Activated CD4-positive, alpha-beta T cell treated with anti-CD3 and anti-CD28 coated beads for 4 hours (primary cell): ENCODE measurements around the gene RBBP4.
A peak's percentile ranks its signal among the peaks of the same experiment; 100 is the strongest.
"Not testable (repeated sequence)": the region's sequence is repeated elsewhere in the genome, so short reads cannot be mapped to it uniquely, and the experiment has no call there.

Source experiments
- DNase-seq, 2 donors: peaks; one replicate each; pipeline ENCODE4 v3.0.0-alpha.2; 2020

The RBBP4 gene

DNA sequence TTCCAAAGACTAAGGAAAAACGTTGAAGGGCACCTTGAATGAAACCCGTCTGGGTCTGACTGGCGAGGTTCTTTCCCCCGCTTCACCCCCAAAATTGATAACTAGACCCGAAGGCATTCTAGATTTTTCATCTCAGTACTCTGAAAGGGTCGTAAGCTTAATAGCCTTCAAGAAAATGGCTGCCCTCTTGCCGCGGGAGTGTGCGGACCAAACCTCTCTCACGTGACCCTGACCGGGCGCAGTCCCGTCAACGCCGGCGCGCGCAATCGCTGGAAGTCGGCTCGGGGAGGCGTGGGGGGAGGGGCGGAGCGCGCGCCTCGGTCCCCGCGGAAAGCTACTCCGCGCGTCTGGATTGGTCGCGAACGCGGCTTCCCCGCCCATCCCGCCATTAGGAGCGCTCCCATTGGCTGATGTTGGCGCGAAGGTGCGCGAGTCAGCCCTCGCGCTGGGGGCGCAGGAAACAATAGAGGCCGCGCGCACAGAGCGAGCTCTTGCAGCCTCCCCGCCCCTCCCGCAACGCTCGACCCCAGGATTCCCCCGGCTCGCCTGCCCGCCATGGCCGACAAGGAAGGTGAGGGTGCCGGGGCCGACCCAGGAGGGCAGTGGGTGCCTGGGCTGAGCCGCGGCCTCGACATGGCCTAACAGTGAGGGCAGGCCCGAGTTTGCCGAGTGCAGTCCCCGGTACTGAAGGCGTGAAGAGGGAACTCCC is at the start of gene RBBP4:
RBBP4 (plus strand) TSS at position 457 of the 709 bp plus-strand sequence; CDS start at position 556, 99 bp downstream.
- peak; percentile 98 to 99 for DNase-seq

DNA sequence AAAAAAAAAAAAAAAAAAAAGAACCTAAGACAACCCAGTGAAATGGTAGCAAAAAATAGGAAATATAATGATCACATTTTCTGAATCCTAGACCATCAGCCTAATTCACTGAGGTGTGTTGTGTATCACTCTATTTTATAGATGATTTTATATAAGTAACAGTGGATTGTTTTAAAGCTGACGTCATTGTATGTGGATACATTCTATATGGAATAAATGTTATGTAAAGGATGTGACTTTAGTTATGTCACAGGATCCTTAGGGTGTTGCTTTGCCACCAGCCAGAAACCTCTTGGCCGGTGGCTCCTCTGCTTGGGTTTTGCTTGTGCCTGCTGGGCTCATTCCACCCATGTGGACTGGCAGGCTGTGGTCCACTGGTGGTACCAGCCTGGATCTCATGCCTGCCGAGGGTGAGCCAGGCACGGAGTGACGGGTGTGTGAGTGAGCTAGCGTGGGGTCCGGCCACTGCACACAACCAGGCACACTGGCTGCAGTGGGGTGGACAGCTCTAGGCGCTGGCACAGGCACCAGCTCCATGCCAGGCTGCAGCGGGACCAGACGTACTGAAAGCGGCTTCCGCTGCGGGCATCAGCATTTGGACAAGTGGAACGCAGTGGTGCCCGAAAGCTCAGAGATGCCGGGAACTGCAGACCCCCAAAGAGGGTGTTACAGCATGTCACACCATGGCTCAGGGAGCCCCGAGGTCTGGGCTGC is 45.1 kb upstream of the RBBP4 start:
- no peak for DNase-seq

DNA sequence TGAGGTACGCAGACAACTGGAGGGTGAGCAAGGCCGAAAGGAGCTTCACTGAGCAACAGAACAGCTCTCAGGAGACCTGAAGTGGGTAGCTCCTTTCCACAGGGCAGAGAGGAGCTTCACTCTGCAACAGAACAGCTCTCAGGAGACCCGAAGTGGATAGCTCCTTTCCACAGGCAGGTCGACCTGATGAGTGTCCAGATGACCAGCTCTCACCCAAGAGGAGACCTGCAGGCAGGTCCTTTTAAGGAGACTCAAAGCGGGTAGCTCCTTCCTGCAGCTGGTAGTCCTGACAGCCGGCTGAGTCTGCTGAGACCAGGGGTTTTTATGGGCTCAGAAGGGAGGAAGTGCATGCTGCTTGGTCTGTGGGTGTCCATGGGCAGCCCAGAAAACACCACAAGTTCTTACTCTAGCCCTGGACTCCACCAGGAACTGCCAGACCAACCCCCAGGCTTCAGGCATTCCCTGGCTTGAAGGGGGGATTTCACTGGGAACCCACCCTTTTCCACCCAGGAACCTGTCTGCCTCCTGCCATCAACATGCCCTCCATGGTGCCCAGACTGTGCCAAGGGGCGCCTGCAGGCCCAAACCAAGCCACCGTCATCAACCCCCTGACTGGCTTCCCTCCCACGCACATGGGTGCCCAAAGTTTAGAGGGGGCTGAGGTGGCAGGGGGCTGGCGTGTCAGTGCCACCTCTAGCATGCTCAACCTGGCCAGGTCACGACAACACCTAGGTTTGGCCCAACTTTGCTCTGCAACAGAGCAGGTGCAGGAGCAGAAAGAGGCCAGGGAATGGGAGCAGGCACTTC is 44.2 kb upstream of the RBBP4 start:
- no peak for DNase-seq

DNA sequence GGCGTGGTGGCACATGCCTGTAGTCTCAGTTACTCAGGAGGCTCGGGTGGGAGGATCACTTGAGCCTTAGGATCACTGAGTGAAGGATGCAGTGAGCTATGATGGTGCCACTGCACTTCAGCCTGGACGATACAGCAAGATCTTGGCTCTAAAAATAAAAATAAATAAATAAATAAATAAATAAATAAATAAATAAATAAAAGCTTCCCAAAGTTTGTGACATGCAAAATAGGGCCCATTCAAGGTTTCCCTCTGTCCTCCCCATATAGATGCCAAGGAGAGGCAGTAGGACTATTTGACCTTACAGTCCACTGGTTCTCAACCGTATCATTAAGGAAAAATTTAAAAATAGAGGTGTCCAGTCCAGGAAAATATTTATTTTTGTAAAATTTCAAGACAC is 41.8 kb upstream of the RBBP4 start:
- DNase-seq = no peak

DNA sequence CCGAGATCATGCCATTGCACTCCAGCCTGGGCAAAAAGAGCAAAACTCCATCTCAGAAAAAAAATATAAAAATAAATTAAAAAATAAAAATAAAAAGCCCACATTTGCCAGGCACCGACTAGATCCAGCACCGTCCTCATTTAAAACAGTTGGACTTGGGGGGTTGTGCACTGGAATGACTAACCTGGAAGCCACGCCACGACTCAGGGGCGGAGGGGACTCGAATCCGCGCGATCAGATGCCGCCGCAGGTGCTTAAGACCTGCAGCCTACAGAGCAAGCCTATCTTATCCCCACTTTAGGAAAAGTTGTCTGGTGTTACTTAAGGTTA is 39.2 kb upstream of the RBBP4 start:
- DNase-seq = no peak

DNA sequence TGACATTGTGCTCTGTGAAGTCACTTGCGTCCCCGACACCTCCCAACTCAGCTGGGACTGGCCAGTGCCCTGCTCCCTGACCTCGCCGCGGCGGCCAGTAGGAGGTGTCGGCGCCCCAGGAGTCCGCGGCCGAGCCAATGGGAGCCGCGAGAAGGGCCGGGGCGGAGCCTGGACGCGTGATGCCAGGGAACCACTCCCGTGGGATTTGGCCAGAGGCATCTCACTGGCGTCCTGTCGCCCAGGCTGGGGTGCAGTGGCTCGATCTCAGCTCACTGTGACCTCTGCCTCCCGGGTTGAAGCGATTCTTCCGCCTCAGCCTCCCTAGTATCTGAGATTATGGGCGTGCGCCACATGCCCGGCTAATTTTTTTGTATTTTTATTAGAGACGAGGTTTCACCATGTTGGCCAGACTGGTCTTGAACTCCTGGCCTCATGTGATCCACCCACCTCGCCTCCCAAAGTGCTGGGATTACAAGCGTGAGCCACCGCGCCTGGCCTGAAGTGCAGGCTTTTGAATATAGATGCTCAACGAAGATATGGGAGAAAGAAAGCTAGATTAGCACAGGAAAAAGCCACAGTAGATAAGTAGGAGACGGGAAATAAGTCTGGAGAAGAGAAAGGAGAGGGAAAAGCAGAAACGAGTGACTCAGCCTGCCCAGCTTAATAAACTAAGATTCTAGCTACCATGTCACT is 38.7 kb upstream of the RBBP4 start:
- DNase-seq = peak in 1 of 2 donors; percentile 18

DNA sequence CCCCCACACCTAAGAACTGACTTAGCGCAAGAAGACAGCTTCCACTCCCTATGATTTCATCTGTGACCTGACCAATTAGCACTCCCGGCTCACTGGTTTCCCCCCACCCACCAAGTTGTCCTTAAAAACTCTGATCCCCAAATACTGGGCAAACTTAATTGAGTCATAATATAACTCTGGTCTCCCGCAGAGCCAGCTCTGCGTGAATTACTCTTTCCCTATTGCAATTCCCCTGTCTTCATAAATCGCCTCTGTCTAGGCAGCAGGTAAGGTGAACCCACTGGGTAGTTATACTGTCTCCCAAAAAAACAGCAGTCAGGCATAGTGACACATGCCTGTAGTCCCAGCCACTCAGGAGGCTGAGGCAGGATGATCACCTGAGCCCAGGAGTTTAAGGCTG is 37.5 kb upstream of the RBBP4 start:
- no peak for DNase-seq

DNA sequence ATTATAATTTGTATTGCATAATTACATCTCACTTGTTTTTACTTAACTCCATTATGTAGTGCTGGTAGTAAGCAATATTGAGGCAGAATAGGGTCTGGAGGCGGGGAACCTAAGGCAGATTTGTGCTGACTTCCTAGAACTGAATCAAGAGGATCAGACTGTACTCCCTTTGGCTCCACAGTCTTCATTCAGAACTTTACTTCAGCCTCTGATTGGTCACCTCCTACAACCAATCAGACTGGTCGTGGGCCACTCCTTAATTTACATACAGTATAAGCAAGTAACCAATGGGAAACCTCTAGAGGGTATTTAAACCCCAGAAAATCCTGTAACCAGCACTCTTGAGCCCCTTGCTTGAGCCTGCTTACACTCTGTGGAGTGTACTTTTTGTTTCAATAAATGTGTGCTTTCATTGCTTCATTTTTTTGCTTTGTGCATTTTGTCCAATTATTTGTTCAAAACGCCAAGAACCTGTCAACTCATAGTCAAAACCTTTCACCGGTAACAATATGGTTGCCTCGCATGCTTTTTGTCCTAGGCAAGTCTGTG is 32.3 kb upstream of the RBBP4 start:
- DNase-seq = no peak

DNA sequence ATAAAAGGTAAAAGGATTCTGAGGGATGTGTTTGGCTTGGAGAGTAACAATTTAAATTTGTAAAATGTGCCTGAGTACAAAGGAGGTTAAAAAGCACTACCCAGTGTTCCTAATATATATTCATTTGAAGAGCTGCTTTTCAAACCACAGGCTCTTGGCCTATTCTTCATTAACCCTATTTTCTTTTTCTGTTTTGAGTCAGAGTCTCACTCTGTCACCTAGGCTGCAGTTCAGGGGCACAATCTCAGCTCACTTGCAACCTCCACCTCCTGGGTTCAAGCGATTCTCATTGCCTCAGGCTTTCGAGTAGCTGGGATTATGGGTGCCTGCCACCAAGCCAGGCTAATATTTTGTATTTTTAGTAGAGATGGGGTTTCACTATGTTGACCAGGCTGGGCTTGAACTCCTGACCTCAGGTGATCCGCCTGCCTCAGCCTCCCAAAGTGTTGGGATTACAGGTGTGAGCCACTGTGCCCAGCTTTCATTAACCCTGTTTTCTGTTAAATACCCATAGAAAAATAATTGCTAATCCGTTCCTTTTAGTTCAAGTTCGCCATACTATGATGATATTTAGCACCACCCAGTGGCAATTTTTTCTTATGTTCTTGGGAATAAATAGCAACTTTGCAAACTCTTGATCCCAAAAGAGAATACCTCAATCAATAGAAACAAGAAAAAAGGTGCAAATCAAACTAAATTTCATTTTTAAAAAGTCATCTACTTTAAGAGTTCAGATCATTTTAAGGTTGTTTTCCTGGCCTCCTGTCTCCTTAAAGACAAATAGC is 31.1 kb upstream of the RBBP4 start:
- DNase-seq = no peak

DNA sequence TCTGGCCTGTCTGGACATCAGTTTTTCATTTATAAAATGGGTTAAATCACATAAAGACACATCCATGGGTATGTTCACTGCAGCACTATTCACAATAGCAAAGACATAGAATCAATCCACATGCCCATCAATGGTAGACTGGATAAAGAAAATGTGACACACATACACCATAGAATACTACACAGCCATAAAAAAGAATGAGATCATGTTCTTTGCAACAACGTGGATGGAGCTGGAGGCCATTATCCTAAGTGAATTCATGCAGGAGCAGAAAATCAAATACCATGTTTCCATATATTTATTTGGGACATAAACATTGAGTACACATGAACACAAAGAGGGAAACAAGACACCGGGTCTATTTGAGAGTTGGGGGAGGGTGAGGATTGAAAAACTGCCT is 28.8 kb upstream of the RBBP4 start:
- DNase-seq = no peak

DNA sequence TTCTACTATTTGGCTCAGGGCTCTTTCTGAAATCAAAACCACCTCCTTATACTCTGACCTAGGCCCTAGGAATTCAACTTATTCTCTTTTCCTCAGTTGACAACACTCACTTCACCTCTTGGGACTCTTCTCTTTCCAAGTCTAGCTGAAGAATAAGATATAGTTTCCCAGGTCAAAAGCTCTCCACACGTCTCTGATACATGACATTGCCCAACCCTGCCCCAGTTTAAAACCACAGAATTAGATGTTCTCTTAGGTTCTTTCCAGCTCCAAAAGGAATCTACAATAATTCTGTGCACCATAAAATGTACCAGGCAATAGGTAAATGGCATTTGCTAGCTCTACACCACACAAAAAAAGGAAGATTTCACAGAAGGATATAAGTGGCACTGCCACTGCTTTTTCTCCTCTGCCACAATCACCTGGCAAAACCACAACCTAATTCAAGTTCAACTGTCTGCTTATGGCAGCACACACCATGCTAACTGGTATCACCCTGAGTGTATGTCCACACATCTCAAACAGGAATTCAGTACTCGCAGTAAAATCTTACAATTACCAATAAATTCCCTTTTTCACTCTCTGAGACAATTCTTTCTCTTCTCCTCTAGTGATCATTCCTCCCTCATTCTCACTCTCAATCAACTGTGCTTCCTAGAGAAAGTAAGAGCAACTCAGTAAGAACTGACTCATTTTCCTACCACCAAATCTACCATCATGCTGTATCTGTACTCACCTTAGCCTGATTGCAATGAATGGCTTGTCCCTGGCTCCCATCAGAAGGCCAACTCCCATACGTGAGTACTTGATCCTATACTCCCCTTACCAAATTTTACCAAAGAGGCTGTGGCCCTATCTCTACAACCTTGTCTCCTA is 28.0 kb upstream of the RBBP4 start:
- no peak for DNase-seq

DNA sequence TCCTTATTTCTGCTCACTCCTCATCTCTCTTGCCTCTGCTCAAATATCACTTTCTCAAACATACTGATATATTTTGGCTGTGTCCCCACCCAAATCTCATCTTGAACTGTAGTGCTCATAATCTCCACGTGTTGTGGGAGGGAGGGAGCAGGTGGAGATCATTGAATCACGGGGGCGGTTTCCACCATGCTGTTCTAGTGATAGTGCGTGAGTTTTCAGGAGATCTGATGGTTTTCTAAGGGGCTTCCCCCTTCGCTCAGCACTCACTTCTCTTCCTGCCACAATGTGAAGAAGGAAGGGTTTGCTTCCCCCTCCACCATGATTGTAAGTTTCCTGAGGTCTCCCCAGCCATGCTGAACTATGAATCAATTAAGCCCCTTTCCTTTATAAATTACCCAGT is 27.2 kb upstream of the RBBP4 start:
- peak in 1 of 2 donors; percentile 28 for DNase-seq

DNA sequence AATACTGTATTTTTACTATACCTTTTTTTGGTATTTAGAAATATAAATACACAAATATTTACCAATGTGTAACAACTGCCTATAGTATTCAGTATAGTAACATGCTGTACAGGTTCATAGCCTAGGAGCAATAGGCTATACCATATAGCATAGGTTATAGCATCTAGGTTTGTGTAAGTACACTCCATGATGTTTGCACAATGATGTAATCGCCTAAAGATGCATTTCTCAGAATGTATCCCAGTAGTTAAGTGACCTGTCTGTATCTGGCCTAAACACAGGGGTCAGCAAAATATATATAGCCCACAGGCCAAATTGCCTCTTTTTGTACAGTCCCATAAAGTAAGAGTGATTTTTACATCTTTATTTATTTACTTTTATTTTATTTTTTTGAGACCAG is 24.8 kb upstream of the RBBP4 start:
- DNase-seq = no peak

DNA sequence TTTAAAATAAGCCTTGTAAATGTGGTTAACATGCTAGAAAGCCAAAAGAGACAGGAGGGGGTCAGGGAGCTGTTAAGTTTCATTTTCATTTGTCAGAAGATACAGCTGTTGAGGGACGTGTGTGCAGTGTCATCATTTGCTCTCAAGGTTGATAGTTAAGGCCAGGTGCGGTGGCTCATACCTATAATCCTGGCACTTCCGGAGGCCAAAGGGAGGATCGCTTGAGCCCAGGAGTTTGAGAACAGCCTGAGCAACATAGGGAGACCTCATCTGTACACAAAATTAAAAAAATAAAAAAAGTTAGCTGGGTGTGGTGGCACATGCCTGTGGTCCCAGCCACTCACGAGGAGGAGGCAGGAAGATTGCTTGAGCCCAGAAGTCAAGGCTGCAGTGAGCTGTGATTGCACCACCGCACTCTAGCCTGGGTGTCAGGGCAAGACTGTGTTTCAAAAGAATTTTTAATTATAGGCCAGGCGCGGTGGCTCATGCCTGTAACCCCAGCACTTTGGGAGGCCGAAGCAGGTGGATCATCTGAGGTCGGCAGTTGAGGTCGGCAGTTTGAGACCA is 23.3 kb upstream of the RBBP4 start:
- DNase-seq = no peak

DNA sequence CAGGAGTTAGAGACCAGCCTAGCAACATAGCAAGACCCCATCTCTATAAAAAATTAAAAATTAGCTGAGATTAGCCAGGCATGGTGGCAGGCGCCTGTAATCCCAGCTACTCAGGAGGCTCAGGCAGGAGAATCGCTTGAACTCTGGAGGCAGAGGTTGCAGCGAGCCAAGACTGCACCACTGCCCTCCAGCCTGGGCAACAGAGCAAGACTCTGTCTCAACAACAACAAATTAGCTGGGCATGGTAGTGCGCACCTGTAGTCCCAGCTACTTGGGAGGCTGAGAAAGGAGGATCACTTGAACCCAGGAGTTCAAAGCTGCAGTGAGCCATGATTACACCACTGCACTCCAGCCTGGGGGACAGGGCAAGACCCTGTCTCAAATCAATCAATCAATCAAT is 20.8 kb upstream of the RBBP4 start:
- not testable (repeated sequence) for DNase-seq

DNA sequence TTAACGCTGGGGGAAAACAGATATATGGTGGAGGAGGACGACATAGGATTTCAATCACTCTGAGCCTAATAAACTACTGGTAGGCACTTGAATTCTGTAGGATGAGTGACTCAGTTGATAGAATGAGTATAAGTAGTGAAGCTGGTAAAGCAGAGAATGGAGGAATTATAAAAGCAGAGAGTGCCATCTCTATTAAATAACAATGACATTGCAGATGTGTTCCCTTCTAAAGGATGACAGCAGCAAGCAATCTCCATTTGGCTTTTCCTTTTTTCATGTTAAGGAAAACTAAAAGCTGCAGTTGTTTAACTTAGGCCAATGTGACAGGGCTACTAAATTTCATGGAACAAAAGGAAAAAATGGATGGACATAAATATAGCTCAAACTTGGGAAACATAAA is 18.2 kb upstream of the RBBP4 start:
- DNase-seq = no peak

DNA sequence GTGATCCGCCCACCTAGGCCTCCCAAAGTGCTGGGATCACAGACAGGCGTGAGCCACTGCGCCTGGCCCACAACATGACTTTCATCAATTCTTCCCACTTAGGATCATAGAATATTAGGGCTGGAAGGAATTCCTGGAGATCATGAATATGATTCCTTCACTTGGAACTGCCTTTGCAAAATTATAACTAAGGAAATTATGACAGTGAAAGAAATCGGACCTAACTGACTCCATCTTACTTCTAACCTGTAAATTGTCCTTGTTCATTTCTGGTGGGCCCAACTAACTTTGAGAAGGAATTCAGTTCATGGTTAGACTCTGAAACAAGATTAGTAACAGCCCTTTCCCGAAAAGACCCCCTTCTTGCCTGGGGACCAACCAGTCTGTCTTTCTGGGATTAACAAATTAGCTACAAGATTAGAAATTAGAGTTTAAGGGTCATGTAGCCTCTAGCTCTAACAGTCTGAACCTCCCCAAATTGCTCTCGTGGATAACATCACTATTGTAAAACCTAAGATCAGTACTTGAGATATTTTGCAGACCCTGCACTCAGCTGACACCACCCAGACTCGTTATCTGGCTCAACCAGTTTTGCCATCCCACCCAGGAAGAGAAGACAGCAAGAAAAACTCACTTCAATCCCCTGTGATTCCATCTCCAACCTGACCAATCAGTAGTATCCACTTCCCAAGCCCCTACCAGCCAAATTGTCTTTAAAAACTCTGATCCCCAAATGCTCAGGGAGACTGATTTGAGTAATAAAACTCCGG is 15.3 kb upstream of the RBBP4 start:
- no peak for DNase-seq

DNA sequence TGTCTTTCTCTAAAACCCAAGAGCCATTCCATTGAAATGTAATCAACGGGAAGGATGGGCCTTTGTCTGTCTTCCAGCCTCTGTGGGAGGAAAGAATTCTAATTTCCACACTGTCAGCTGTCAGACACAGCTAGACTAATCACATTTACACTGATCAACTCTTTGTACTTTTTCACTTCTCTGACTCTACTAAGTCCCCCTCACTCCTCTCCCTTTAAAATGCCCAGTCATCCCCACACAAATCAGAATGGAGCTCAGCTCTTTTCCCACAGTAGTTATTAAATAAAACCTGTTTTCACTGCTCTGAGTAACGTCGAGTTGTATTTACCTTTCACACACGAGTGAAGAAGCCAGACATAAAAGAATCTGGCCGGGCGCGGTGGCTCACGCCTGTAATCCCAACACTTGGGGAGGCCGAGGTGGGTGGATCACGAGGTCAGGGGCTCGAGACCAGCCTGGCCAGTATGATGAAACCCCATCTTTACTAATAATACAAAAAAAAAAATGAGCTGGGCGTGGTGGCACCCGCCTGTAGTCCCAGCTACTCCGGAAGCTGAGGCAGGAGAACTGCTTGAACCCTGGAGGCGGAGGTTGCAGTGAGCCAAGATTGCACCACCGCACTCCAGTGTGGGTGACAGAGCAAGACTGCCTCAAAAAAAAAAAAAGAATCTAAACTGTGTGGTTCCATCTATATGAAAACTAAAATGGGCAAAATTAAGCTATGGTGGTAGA is 13.9 kb upstream of the RBBP4 start:
- DNase-seq = no peak

DNA sequence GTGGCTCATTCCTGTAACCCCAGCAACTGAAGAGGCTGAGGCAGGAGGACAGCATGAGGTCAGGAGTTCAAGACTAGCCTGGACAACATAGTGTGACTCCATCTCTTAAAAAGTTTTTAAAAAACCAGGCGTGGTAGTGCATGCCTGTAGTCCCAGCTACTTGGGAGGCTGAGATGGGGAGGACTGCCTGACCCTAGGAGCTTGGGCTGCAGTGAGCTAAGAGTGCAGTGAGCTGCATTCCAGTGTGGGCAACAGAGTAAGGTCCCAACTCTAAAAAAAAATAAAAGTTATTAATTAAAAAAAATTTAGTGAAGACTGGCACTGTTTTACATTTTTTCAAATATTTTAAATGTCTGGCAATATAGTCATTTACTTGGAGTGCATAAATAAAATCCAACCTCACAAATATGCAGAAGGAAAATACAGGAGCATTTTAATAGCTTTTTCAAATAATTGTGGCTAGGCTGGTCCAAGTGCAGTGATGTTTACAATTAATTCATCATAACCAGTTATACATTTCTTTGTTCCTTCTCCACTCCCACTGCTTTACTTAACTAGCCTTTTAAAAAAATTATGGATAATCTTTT is 11.4 kb upstream of the RBBP4 start:
- no peak for DNase-seq
